ENCODE results near the gene AXIN1.

The AXIN1 gene

DNA sequence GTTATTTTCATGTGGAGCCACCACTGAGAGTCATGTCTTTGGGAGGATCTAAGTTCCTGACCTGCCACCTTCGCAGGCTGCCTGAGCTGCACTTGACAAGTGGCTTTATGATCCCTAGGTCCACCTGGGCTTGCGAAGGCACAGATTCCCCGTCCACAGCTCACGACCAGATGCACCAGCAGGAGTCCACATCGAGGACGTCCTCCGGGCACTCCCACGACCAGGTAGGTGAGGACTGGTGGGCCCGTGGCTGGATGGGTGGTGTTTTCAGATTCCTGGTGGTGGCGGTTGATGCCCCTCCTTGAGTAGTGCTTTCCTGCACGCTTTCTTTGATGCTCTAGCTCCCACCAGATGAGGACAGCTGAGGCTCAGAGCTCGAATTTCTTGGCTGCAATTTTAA, 103.1 kb downstream of the AXIN1 start:
- Histone ChIP-seq H3K4me1 (no peaks in the 10 kb centered on the region), H3K9ac (no peak overlapping the region), H3K9me3 (ENCODE audit: control insufficient read depth, low read length) (no peaks in the 10 kb centered on the region), H2AFZ (no peak overlapping the region), H3K36me3 (ENCODE audit: control insufficient read depth, insufficient read depth, low read length) (no peaks in the 10 kb centered on the region), H3K4me3 (ENCODE audit: low read depth, low read length) (no peak overlapping the region), H3K27ac (no peak overlapping the region), H3K79me2 (peaks cover 16% of the 10 kb centered on the region), H3K27me3 (ENCODE audit: control insufficient read depth, insufficient read depth, low read length) (no peaks in the 10 kb centered on the region), H3K4me2 (ENCODE audit: low read length) (no peak overlapping the region)
- TF ChIP-seq, protein P1, sequence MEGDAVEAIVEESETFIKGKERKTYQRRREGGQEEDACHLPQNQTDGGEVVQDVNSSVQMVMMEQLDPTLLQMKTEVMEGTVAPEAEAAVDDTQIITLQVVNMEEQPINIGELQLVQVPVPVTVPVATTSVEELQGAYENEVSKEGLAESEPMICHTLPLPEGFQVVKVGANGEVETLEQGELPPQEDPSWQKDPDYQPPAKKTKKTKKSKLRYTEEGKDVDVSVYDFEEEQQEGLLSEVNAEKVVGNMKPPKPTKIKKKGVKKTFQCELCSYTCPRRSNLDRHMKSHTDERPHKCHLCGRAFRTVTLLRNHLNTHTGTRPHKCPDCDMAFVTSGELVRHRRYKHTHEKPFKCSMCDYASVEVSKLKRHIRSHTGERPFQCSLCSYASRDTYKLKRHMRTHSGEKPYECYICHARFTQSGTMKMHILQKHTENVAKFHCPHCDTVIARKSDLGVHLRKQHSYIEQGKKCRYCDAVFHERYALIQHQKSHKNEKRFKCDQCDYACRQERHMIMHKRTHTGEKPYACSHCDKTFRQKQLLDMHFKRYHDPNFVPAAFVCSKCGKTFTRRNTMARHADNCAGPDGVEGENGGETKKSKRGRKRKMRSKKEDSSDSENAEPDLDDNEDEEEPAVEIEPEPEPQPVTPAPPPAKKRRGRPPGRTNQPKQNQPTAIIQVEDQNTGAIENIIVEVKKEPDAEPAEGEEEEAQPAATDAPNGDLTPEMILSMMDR (IDR thresholded peaks at IDR 0.05): no peak

DNA sequence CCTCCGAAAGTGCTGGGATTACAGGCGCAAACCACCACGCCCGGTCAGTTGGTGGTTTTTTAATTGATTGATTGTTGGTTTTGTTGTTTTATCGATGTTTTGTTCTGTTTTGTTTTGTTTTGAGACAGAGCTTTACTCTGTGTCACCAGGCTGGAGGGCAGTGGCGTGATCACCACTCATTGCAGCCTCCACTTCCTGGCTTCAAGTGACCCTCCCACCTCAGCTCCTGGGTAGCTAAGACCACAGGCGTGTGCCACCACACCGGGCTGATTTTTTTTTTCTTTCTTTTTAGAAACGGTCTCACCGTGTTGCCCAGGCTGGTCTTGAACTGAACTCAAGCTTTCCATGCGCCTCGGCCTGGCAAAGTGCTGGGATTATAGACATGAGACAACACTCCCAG, 105.5 kb downstream of the AXIN1 start:
- Histone ChIP-seq H3K79me2 (peaks cover 16% of the 10 kb centered on the region), H3K27me3 (ENCODE audit: control insufficient read depth, insufficient read depth, low read length) (no peaks in the 10 kb centered on the region), H3K4me1 (no peaks in the 10 kb centered on the region), H3K27ac (no peak overlapping the region), H3K9me3 (ENCODE audit: control insufficient read depth, low read length) (no peaks in the 10 kb centered on the region), H2AFZ (no peak overlapping the region), H3K9ac (no peak overlapping the region), H3K4me3 (ENCODE audit: low read depth, low read length) (no peak overlapping the region), H3K4me2 (ENCODE audit: low read length) (no peak overlapping the region), H3K36me3 (ENCODE audit: control insufficient read depth, insufficient read depth, low read length) (no peaks in the 10 kb centered on the region)
- TF ChIP-seq, protein P1 (IDR thresholded peaks at IDR 0.05): no peak

DNA sequence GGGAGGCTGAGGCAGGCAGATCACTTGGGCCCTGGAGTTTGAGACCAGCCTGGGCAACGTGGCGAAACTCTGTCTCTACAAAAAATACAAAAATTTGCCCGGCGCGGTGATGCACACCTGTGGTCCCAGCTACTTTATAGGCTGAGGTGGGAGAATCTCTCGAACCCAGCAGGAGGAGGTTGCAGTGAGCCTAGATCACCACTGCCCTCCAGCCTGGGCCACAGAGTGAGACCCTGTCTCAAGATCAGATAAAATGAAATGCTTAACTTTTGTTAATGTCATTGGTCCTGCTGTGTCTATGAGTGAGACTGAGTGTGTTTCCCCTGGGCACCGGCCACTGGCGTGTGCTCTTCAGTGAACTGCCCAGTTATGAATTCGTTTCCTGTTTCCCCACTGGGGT, 107.4 kb downstream of the AXIN1 start:
- no peaks in the 10 kb centered on the region for H3K9me3 ChIP-seq (ENCODE audit: control insufficient read depth, low read length)
- TF ChIP-seq, protein P1 (IDR thresholded peaks at IDR 0.05): no peak
- no peaks in the 10 kb centered on the region for H3K27me3 ChIP-seq (ENCODE audit: control insufficient read depth, insufficient read depth, low read length)
- H2AFZ ChIP-seq: no peak overlapping the region
- no peak overlapping the region for H3K4me3 ChIP-seq (ENCODE audit: low read depth, low read length)
- no peak overlapping the region for H3K4me2 ChIP-seq (ENCODE audit: low read length)
- H3K27ac ChIP-seq: no peak overlapping the region
- H3K9ac ChIP-seq: no peak overlapping the region
- H3K36me3 ChIP-seq (ENCODE audit: control insufficient read depth, insufficient read depth, low read length): no peaks in the 10 kb centered on the region
- peaks cover 23% of the 10 kb centered on the region for H3K79me2 ChIP-seq
- no peaks in the 10 kb centered on the region for H3K4me1 ChIP-seq

DNA sequence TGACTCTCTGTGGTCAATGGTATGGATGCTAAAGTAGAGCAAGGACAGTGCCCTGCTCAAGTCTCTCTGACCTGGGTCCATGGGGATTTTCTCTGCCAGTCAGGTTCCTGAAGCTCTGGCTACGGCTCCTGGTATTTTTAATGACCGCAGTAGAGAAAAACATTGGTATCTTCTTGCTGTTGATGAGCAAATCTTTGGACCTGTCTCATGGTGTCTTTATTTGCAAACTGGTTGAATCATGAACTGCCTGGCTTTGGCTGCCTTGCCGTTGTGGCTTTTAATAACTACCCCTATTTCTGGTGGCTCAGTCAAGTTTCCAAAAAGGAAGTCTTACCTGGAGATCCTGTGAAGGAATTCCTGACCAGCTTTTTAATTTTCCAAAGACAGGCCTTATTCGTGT, 109.2 kb downstream of the AXIN1 start:
- Histone ChIP-seq H3K27ac (no peak overlapping the region), H3K36me3 (ENCODE audit: control insufficient read depth, insufficient read depth, low read length) (no peaks in the 10 kb centered on the region), H3K4me1 (no peaks in the 10 kb centered on the region), H2AFZ (no peak overlapping the region), H3K27me3 (ENCODE audit: control insufficient read depth, insufficient read depth, low read length) (no peaks in the 10 kb centered on the region), H3K4me2 (ENCODE audit: low read length) (no peak overlapping the region), H3K4me3 (ENCODE audit: low read depth, low read length) (no peak overlapping the region), H3K9me3 (ENCODE audit: control insufficient read depth, low read length) (no peaks in the 10 kb centered on the region), H3K9ac (no peak overlapping the region), H3K79me2 (peaks cover 22% of the 10 kb centered on the region)
- TF ChIP-seq, protein P1 (IDR thresholded peaks at IDR 0.05): no peak

DNA sequence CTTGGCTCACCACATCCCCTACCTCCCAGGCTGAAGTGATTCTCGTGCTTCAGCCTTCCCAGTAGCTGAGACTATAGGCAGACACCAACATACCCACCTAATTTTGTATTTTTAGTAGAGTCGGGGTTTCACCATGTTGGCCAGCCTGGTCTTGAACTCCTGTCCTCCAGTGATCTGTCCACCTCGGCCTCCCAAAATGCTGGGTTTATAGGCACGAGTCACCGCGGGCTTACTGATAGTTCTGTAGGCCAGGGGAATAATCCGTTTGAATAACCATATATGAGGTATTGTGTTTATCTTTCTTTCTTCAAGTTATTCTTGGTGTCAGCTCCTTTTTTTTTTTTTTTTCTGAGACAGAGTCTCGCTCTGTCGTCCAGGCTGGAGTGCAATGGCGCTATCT, 110.2 kb downstream of the AXIN1 start:
- Histone ChIP-seq H3K4me1 (no peaks in the 10 kb centered on the region), H2AFZ (no peak overlapping the region), H3K9ac (no peak overlapping the region), H3K27me3 (ENCODE audit: control insufficient read depth, insufficient read depth, low read length) (no peaks in the 10 kb centered on the region), H3K36me3 (ENCODE audit: control insufficient read depth, insufficient read depth, low read length) (no peaks in the 10 kb centered on the region), H3K4me3 (ENCODE audit: low read depth, low read length) (no peak overlapping the region), H3K4me2 (ENCODE audit: low read length) (no peak overlapping the region), H3K9me3 (ENCODE audit: control insufficient read depth, low read length) (no peaks in the 10 kb centered on the region), H3K27ac (no peak overlapping the region), H3K79me2 (peaks cover 25% of the 10 kb centered on the region)
- TF ChIP-seq, protein P1 (IDR thresholded peaks at IDR 0.05): no peak

Measured in parathyroid adenoma (tissue), 2 donors.